ENCODE measurements around the gene DNAH2.

The DNAH2 gene

DNA sequence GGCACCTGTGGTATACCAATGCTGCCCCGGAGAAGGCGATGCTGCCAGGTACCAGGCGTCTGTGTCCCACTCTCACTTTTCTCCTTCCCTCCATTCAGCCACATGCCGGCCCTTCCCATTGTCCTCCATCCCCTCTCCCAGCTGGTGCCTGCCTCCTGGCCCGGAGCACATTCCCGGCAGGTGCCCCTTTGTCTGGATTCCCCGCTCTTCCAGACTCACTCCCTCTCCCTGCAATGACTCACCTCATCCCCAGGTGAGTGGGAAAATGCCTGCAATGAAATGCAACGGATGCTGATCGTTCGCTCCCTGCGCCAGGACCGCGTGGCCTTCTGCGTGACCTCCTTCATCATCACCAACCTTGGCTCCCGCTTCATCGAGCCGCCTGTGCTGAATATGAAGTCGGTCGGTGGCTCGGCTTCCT lies 106.0 kb downstream of the DNAH2 start:
- no peak for DNase-seq (ENCODE audit: low read depth)

GRCh38 chr17:7824021-7824924 lies 106.7 kb downstream of the DNAH2 start:
- no peak for DNase-seq (ENCODE audit: low read depth)

DNA sequence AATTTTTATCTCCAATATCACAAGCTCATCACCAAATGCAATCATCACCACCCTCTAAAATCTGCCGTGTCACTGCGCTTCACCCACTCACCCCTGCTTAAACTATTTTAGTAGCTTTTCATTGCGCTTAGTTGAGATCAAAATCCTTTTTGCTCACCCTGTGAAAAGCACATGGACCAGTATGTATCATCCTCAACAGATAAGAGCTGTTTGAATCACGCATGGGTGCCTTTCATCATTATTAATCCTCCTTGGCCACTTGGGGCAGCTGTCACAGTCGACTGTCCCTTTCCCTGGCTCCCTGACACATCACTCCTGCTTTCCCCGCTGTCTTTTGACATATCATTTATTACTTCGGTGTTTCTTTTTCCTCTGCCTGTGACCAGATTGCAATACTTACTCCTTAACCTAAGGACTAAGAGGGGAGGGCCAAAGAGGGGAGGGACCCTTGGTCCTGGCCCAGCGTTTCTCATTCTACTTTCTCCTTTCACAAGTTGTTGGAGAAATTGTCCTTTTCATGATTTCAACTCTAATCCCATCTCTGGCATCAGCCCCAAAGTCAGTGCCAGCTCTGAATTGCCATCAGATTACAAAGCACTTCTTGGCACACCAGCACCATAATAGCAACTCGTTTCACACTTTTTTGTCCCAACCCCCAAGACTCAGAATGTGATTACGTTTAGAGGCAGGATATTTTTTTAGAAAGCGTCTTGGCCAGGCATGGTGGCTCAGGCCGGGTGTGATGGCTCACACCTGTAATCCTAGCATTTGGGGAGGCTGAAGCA lies 107.9 kb downstream of the DNAH2 start:
- DNase-seq (ENCODE audit: low read depth): no peak

DNA sequence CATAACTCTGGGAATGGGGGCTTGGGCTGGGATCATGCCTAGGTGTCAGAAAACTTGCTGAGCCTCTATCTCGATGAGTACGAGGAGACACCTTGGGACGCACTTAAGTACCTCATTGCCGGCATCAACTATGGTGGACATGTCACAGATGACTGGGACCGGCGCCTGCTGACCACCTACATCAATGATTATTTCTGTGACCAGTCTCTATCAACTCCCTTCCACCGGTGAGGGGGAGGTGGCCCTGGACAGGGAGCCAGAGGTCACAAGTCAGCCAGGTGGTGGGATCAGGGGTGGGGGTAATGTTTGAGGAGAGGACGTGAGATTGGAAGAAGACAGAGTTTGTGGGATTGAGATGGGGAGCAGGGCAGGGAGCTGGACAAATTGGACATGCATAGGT lies 113.1 kb downstream of the DNAH2 start:
- no peak for DNase-seq (ENCODE audit: low read depth)

- no peak for DNase-seq (ENCODE audit: low read depth)
These were observed 113.7 kb downstream of the DNAH2 start for GRCh38 chr17:7831233-7831632.

- DNase-seq (ENCODE audit: low read depth): no peak
These were observed 114.9 kb downstream of the DNAH2 start for GRCh38 chr17:7832431-7832830.

GRCh38 chr17:7833011-7833794 lies 115.7 kb downstream of the DNAH2 start:
- no peak for DNase-seq (ENCODE audit: low read depth)

DNA sequence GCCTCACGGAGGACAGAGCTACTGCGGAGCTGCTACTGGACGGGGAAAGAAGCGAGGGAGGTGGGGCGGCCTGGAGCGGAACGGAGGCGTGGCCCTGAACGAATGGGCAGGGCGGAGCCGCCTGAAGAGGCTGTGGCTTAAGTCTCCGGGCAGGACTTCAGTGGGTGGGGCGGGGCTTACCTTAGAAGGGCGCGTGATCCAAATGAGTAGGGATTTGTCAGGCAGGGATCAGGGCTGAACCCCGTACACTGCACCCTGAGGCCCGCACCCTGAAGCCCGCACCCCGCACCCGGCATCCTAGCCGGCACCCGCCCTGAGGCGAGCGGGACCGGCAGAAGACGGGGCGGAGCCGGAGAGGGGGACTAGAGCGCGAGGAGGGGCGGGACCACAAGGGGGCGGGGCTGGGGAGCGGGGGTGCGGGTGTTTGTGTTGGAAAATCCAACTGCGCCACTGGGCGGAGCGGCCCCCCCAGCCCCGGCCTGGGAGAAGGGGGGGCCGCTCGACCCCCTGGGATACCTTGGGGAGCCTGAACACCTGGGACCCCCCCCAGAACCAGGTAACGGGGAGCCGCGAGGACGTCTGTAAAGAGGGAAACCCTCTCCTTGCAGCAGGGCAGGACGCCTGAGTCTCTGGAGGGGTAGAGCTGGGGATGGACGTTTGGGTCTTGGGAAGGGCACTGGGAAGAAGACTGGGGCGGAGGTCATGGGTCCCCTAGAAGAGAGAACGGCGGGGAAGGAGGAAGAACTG lies 116.4 kb downstream of the DNAH2 start, which contains the start of gene KDM6B:
TSS of gene KDM6B (plus strand) at position 423 of the 747 bp plus-strand sequence. CDS start 11,338 bp downstream, outside the sequence.
- DNase-seq (ENCODE audit: low read depth): peak; percentile 69

DNA sequence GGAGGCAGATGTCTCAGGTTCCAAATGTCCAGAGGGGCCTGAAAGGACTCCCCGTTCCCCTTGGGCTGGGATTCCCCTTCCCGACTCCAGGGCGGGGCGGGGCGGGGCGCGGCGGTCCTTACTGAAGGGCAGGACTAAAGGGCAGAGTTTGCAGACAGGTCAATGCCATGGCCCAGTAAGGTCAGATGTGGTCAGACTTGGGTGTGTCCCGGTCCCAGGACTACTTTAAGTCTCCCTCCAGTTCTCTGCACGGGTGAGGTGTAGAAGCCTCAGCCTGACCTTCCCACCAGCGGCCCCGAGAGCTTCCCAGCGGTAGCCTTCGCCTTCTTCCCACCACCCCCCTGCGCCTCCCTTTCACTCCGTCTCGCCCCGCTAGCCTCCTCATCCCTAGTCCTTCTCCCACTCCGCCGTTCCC lies 117.0 kb downstream of the DNAH2 start:
- peak; percentile 46 for DNase-seq (ENCODE audit: low read depth)

- peak; percentile 76 for DNase-seq (ENCODE audit: low read depth)
These were observed 117.6 kb downstream of the DNAH2 start for GRCh38 chr17:7834957-7835813.

GRCh38 chr17:7835814-7836595 lies 118.5 kb downstream of the DNAH2 start:
- no peak for DNase-seq (ENCODE audit: low read depth)

- DNase-seq (ENCODE audit: low read depth): no peak
These were observed 119.3 kb downstream of the DNAH2 start for GRCh38 chr17:7836596-7837407.

GRCh38 chr17:7837408-7838088 lies 120.0 kb downstream of the DNAH2 start:
- DNase-seq (ENCODE audit: low read depth): no peak

DNA sequence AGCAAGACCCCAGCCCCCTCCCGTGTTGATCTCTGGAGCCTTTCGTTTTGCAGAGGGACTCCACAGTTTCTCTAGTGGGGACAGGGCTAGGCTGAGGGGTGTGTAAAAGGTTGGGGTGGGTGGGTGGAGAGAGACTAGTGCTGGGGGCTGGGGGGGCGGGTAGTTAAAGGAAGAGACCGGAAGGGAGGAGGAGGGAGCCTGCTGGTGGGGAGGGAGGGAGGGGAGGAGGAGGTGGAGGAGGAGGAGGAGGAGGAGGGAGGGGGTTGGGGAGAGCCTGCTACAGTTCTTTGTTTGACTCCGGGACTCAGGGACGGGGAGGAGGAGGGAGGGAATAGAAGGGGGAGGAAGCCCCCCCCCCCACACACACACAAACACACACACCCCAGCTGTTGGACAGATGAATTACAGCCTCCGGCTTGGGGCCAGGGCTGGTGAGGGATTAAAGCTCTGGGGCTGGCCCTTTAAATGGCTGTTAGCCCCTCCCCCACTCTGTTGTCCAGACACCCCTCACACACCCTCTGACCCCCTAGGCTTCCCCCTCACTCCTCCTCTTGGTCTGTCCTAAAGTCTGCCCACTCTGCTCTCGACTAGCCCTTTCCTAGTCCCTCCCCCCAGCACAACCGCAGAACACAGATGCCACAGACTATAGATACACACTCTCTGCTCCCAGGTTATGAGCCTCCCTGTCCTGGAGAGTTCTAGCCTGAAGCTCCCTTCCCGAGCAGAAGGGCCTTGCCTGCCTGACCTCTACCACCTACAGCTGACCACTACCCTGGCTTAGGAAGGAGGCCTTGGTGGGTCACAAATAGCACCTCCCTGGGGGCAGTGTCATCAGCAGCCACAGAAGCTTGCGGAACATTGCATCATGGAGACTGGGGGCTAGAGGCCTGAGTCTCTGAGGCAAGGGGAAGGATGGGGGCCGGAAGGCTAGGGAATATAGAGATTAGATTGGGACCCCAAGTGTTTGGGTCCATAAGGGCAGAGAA lies 120.8 kb downstream of the DNAH2 start:
- no peak for DNase-seq (ENCODE audit: low read depth)

DNA sequence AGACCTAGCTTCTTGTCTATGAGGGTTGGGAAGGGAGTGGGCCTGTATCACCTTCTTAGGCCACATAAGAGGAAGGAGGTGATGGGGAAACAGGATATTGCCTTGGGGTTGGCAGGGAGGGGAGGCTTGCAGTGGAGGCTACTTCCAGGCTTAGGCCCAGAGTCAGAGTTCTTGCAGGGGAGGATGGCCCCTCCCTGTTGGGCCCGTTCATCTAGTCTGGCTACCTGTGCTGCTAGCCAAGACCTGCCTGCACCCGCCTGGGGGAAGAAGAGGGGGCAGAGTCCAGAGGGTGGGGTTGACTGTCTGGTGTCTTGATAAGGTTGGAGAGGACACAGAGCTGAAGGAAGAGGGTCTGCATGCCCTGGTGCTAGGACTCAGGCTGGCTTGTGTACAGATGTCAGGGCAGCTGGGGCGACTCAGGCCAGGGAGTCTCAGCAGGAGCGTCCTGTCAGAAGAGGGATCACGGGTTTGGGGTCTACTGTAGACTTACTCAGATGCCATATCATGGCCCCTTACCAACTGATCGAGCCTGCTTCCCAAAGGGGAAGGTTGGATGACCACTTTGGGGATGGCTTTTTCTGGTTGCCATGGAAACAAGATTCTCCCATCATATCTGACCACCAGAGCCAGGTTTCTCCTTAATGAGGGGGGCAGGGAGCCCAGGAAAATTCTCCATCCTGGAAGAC lies 121.8 kb downstream of the DNAH2 start:
- DNase-seq (ENCODE audit: low read depth): no peak

- DNase-seq (ENCODE audit: low read depth): no peak
These were observed 122.3 kb downstream of the DNAH2 start for GRCh38 chr17:7839876-7840261.
